Epithelial cell of proximal tubule (primary cell): Measurements from ENCODE around the gene NFE2L3. TPM values are rescaled to one million over a fixed set of nuclear protein-coding genes. Genes with fewer than 3 reads are reported as not detected.
"Not testable (repeated sequence)": the region's sequence is repeated elsewhere in the genome, so short reads cannot be mapped to it uniquely, and the experiment has no call there.

Source experiments
- DNase-seq: peaks from one replicate; pipeline ENCODE4 v3.0.0-alpha.2; 2011; ENCODE audit warnings: low read depth
- H3K4me3 ChIP-seq: 2 replicates; pipeline ENCODE4 v1.5.1; 2011; ENCODE audit warnings: low read depth, mild to moderate bottlenecking, low read length
- CTCF ChIP-seq: conservative IDR thresholded peaks from 2 replicates; pipeline ENCODE4 v1.5.1; 2012; ENCODE audit warnings: low read depth, mild to moderate bottlenecking, low read length
- total RNA-seq: library from RNA; depleted of rRNA; stranded (reverse); fragments of >200 nt; gene quantifications from 2 replicates; pipeline ENCODE4 v1.2.3, GENCODE V29; 2015

The NFE2L3 gene
- total RNA-seq, 1 donor from 2014 or later, result 75.6 TPM

GRCh38 chr7:26117142-26117807 is 34.7 kb upstream of the NFE2L3 start:
- no peak overlapping the region for H3K4me3 ChIP-seq
- DNase-seq, result no peak
- no peak for TF ChIP-seq CTCF

- TF ChIP-seq CTCF, result no peak
- H3K4me3 ChIP-seq, result no peak overlapping the region
- no peak for DNase-seq
Observed at GRCh38 chr7:26117970-26118369, 34.0 kb upstream of the NFE2L3 start.

GRCh38 chr7:26122745-26123144 is 29.3 kb upstream of the NFE2L3 start:
- H3K4me3 ChIP-seq, result no peak overlapping the region
- TF ChIP-seq CTCF, result no peak

GRCh38 chr7:26124775-26125174 is 27.2 kb upstream of the NFE2L3 start:
- H3K4me3 ChIP-seq, DNase-seq: not testable (repeated sequence)

More at GRCh38 chr7:26122745-26123144, 29.3 kb upstream of the NFE2L3 start:
- no peak for DNase-seq

- TF ChIP-seq CTCF, result no peak
- no peak for DNase-seq
- H3K4me3 ChIP-seq, result no peak overlapping the region
Observed at GRCh38 chr7:26127411-26127810, 24.6 kb upstream of the NFE2L3 start.

GRCh38 chr7:26131056-26131589 is 20.9 kb upstream of the NFE2L3 start:
- H3K4me3 ChIP-seq, result no peak overlapping the region
- no peak for TF ChIP-seq CTCF
- no peak for DNase-seq

GRCh38 chr7:26135076-26135475 is 16.9 kb upstream of the NFE2L3 start:
- DNase-seq, result no peak
- TF ChIP-seq CTCF, result no peak
- no peak overlapping the region for H3K4me3 ChIP-seq
